ENCODE results near the gene FPR1. TPM values are rescaled to one million over a fixed set of nuclear protein-coding genes. Genes with fewer than 3 reads are reported as not detected.
A peak's percentile ranks its signal among the peaks of the same experiment; 100 is the strongest.

Gene FPR1
- total and polyA plus RNA-seq, 4 donors: 5.2 to 19.4 (median 9.4) TPM

- 41% methylated on average over 12 of the region's 14 CpGs for WGBS (ENCODE audit: insufficient coverage)
- Histone ChIP-seq H3K9me3 (ENCODE audit: control insufficient read depth, insufficient read depth, low read length) (no peaks in the 10 kb centered on the region), H3K36me3 (ENCODE audit: control insufficient read depth, insufficient read depth, low read length) (no peaks in the 10 kb centered on the region), H3K4me1 (ENCODE audit: control insufficient read depth, insufficient read depth, low read length) (peaks cover 13% of the 10 kb centered on the region), H3K27ac (ENCODE audit: low read depth, low read length) (no peak overlapping the region), H3K27me3 (ENCODE audit: control insufficient read depth, insufficient read depth, low read length) (peaks cover 16% of the 10 kb centered on the region), H3K4me3 (ENCODE audit: low read depth, low read length) (no peak overlapping the region)
- DNase-seq (ENCODE audit: low read depth in 4 of 6, low spot score in 6 of 6): peak in 1 of 6 donors; percentile 30
Observed at GRCh38 chr19:51726049-51726448, 25.6 kb downstream of the FPR1 start.

DNA sequence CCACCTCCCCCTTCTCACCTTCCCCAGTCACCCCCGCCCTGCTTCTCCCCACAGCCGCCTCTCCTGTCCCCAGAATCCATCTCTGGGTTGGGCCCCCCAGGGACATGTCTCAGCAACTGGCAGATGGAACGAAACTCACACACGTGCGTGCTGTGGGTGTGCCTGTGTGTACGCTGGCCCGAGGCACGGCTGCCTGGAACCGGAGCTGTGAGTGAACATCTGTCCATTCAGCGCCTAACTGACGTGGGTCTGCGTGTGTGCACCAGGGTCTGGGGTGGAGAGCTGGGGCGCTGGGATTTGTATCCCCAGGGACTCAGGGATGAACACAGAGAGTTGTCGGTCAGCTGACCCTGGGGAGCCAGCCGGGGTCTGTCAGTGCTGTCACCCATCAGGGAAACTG, 27.1 kb downstream of the FPR1 start:
- Histone ChIP-seq H3K9me3 (ENCODE audit: control insufficient read depth, insufficient read depth, low read length) (no peaks in the 10 kb centered on the region), H3K4me3 (ENCODE audit: low read depth, low read length) (no peak overlapping the region), H3K4me1 (ENCODE audit: control insufficient read depth, insufficient read depth, low read length) (peaks cover 16% of the 10 kb centered on the region), H3K27me3 (ENCODE audit: control insufficient read depth, insufficient read depth, low read length) (peaks cover 30% of the 10 kb centered on the region), H3K27ac (ENCODE audit: low read depth, low read length) (no peak overlapping the region), H3K36me3 (ENCODE audit: control insufficient read depth, insufficient read depth, low read length) (no peaks in the 10 kb centered on the region)
- WGBS (ENCODE audit: insufficient coverage): 63% methylated on average over 14 of the region's 15 CpGs
- no peak for DNase-seq (ENCODE audit: low read depth in 4 of 6, low spot score in 6 of 6)

GRCh38 chr19:51722492-51722891, 29.2 kb downstream of the FPR1 start:
- Histone ChIP-seq H3K9me3 (ENCODE audit: control insufficient read depth, insufficient read depth, low read length) (no peaks in the 10 kb centered on the region), H3K4me1 (ENCODE audit: control insufficient read depth, insufficient read depth, low read length) (peaks cover 21% of the 10 kb centered on the region), H3K4me3 (ENCODE audit: low read depth, low read length) (no peak overlapping the region), H3K27ac (ENCODE audit: low read depth, low read length) (no peak overlapping the region), H3K27me3 (ENCODE audit: control insufficient read depth, insufficient read depth, low read length) (peaks cover 41% of the 10 kb centered on the region), H3K36me3 (ENCODE audit: control insufficient read depth, insufficient read depth, low read length) (no peaks in the 10 kb centered on the region)
- no CpG with 5 or more reads among the region's 2 CpGs for WGBS (ENCODE audit: insufficient coverage)
- no peak for DNase-seq (ENCODE audit: low read depth in 4 of 6, low spot score in 6 of 6)

- DNase-seq (ENCODE audit: low read depth in 4 of 6, low spot score in 6 of 6): no peak
- H3K4me1 ChIP-seq (ENCODE audit: control insufficient read depth, insufficient read depth, low read length): peaks cover 21% of the 10 kb centered on the region
- no peak overlapping the region for H3K27ac ChIP-seq (ENCODE audit: low read depth, low read length)
- no peak overlapping the region for H3K4me3 ChIP-seq (ENCODE audit: low read depth, low read length)
- WGBS (ENCODE audit: insufficient coverage): 82% methylated on average over 2 of the region's 7 CpGs
- H3K27me3 ChIP-seq (ENCODE audit: control insufficient read depth, insufficient read depth, low read length): peaks cover 38% of the 10 kb centered on the region
- H3K9me3 ChIP-seq (ENCODE audit: control insufficient read depth, insufficient read depth, low read length): no peaks in the 10 kb centered on the region
- no peaks in the 10 kb centered on the region for H3K36me3 ChIP-seq (ENCODE audit: control insufficient read depth, insufficient read depth, low read length)
Observed at GRCh38 chr19:51721905-51722304, 29.8 kb downstream of the FPR1 start.

DNA sequence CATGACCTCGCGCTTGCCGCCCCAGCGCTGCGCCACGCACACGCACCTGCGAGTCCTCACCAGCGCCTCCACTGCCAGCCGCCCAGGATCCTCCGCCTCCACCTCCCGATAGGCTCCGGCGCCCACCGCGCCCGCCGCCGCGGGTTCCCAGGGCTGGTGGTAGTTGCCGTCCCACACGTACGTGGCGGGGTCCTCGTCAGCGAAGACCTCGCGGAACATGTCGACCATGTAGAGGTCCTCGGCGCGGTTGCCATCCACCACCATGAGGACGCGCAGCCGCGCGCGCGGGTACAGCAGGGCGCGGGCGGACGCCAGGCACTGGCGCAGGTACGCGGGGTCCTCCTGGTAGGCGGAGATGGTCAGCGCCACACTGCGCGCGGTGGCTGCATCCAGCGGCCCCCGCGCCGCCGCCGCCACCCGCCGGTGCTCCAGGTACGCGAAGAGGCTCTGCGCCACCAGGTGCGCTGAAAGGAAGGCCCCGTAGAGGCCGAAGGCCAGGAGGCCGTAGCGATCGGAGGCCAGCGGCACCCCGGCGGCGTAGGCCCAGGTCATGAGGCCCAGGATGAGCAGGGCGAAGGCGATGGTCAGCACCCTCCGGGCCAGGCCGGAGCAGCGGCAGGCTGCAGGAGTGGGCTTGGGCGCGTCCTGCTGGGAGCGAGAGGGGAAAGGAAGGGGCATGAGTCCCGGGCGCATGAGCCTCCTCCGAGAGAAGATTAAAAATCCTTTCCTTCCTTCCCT, 32.3 kb downstream of the FPR1 start:
- H3K27me3 ChIP-seq (ENCODE audit: control insufficient read depth, insufficient read depth, low read length): peaks cover 34% of the 10 kb centered on the region
- peaks cover 12% of the 10 kb centered on the region for H3K4me1 ChIP-seq (ENCODE audit: control insufficient read depth, insufficient read depth, low read length)
- H3K36me3 ChIP-seq (ENCODE audit: control insufficient read depth, insufficient read depth, low read length): no peaks in the 10 kb centered on the region
- H3K27ac ChIP-seq (ENCODE audit: low read depth, low read length): no peak overlapping the region
- peak in 1 of 6 donors; percentile 71 for DNase-seq (ENCODE audit: low read depth in 4 of 6, low spot score in 6 of 6)
- no peaks in the 10 kb centered on the region for H3K9me3 ChIP-seq (ENCODE audit: control insufficient read depth, insufficient read depth, low read length)
- H3K4me3 ChIP-seq (ENCODE audit: low read depth, low read length): peak overlapping the region; percentile 22
- WGBS (ENCODE audit: insufficient coverage): 1% methylated on average over 83 of the region's 83 CpGs

- Histone ChIP-seq H3K27ac (ENCODE audit: low read depth, low read length) (no peak overlapping the region), H3K27me3 (ENCODE audit: control insufficient read depth, insufficient read depth, low read length) (peaks cover 29% of the 10 kb centered on the region), H3K9me3 (ENCODE audit: control insufficient read depth, insufficient read depth, low read length) (no peaks in the 10 kb centered on the region), H3K4me3 (ENCODE audit: low read depth, low read length) (no peak overlapping the region), H3K4me1 (ENCODE audit: control insufficient read depth, insufficient read depth, low read length) (peaks cover 7% of the 10 kb centered on the region), H3K36me3 (ENCODE audit: control insufficient read depth, insufficient read depth, low read length) (peaks cover 9% of the 10 kb centered on the region)
- no peak for DNase-seq (ENCODE audit: low read depth in 4 of 6, low spot score in 6 of 6)
- WGBS (ENCODE audit: insufficient coverage): 72% methylated on average over 10 of the region's 11 CpGs
Observed at GRCh38 chr19:51716925-51717324, 34.8 kb downstream of the FPR1 start.

GRCh38 chr19:51715850-51716249, 35.8 kb downstream of the FPR1 start:
- DNase-seq (ENCODE audit: low read depth in 4 of 6, low spot score in 6 of 6): no peak
- Histone ChIP-seq H3K27ac (ENCODE audit: low read depth, low read length) (no peak overlapping the region), H3K36me3 (ENCODE audit: control insufficient read depth, insufficient read depth, low read length) (peaks cover 9% of the 10 kb centered on the region), H3K27me3 (ENCODE audit: control insufficient read depth, insufficient read depth, low read length) (peaks cover 23% of the 10 kb centered on the region), H3K4me3 (ENCODE audit: low read depth, low read length) (no peak overlapping the region), H3K4me1 (ENCODE audit: control insufficient read depth, insufficient read depth, low read length) (peaks cover 7% of the 10 kb centered on the region), H3K9me3 (ENCODE audit: control insufficient read depth, insufficient read depth, low read length) (no peaks in the 10 kb centered on the region)
- WGBS (ENCODE audit: insufficient coverage): 88% methylated on average over 1 of the region's 3 CpGs

DNA sequence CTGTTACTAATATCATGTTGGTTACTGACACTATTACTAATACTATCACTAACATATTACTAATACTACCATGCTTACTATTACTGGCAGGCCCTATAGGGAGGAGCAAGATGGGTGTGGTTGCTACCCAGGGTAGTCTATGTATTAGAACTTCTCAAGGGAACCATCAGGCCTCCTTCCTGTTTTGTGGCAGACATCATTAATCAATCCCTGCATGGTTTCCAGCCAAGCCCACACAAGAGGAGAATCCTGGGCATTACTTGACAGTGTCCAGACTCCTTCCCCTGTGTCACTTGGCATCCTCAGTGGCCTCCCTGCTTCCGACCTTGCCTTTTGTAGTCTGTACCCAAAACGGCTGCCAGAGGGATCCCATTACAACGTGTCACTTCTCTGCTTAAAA, 36.8 kb downstream of the FPR1 start:
- H3K36me3 ChIP-seq (ENCODE audit: control insufficient read depth, insufficient read depth, low read length): peaks cover 9% of the 10 kb centered on the region
- WGBS (ENCODE audit: insufficient coverage): 85% methylated on average over 3 of the region's 3 CpGs

DNA sequence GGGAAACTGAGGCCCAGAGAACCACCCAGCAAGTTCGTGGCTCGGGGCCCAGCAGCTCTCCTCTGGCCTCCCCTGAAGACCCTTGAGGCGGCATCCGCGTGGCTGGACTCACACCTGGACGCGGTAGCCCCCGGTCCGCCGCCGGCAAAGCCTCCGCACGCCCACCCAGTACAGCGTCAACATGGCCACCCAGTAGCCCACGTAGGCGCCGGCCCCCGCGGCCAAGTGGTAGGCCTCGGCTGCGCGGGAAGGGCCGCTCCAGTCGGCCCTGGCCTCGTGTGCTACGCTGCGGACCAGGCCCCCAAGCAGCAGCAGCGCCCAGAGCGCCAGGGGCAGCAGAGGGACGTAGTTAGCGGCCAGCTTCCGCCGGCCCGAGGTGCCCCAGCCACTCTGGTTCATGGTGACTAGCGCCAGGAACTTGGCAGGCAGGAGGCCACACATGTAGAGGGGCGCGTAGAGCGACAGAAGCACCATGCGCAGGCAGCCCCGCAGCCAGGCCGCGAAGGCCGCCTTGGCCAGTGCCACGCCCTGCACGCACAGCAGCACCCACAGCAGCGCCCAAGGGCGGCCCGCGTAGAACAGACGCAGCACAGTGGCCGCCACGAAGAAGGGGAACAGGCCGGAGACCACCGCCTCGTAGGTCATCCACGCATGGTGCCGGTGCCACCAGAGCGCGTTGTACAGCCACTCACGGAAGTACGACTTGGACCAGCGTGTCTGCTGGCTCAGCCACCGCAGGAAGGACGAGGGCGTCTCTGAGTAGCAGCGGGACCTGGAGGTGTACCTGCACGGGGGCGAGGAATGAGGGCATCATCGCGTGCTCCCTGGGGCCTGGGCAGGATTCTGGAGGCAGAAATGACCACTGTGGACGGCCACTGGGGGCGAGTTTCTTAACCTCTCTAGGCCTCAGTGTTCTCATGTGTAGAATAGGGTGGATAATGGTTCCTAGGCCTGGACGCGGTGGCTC, 38.1 kb downstream of the FPR1 start:
- 91% methylated on average over 72 of the region's 74 CpGs for WGBS (ENCODE audit: insufficient coverage)

More for the DNA sequence above, 36.8 kb downstream of the FPR1 start:
- Histone ChIP-seq H3K4me1 (ENCODE audit: control insufficient read depth, insufficient read depth, low read length) (peaks cover 7% of the 10 kb centered on the region), H3K27me3 (ENCODE audit: control insufficient read depth, insufficient read depth, low read length) (peaks cover 14% of the 10 kb centered on the region), H3K27ac (ENCODE audit: low read depth, low read length) (no peak overlapping the region), H3K9me3 (ENCODE audit: control insufficient read depth, insufficient read depth, low read length) (no peaks in the 10 kb centered on the region), H3K4me3 (ENCODE audit: low read depth, low read length) (no peak overlapping the region)
- DNase-seq (ENCODE audit: low read depth in 4 of 6, low spot score in 6 of 6): no peak

More for the DNA sequence above, 38.1 kb downstream of the FPR1 start:
- Histone ChIP-seq H3K27ac (ENCODE audit: low read depth, low read length) (no peak overlapping the region), H3K9me3 (ENCODE audit: control insufficient read depth, insufficient read depth, low read length) (no peaks in the 10 kb centered on the region), H3K4me1 (ENCODE audit: control insufficient read depth, insufficient read depth, low read length) (no peaks in the 10 kb centered on the region), H3K36me3 (ENCODE audit: control insufficient read depth, insufficient read depth, low read length) (peaks cover 9% of the 10 kb centered on the region), H3K4me3 (ENCODE audit: low read depth, low read length) (no peak overlapping the region), H3K27me3 (ENCODE audit: control insufficient read depth, insufficient read depth, low read length) (peaks cover 3% of the 10 kb centered on the region)
- no peak for DNase-seq (ENCODE audit: low read depth in 4 of 6, low spot score in 6 of 6)
